Mesodermal cell (in vitro differentiated cells): ENCODE data around the gene ZNF438. TPM values are rescaled to one million over a fixed set of nuclear protein-coding genes. Genes with fewer than 3 reads are reported as not detected.
A peak's percentile ranks its signal among the peaks of the same experiment; 100 is the strongest.

Experiments
- H3K27ac ChIP-seq: 2 replicates; pipeline ENCODE4 v1.7.0; 2013; ENCODE audit warnings: mild to moderate bottlenecking, low read depth, low read length, moderate library complexity; ENCODE audit not compliant: severe bottlenecking
- H3K36me3 ChIP-seq: 2 replicates; pipeline ENCODE4 v1.7.1; 2013; ENCODE audit warnings: mild to moderate bottlenecking, low read length, moderate library complexity; ENCODE audit not compliant: control insufficient read depth, insufficient read depth
- H3K4me1 ChIP-seq: one replicate; pipeline ENCODE4 v1.7.1; 2013; ENCODE audit warnings: mild to moderate bottlenecking, low read length; ENCODE audit not compliant: insufficient read depth, control insufficient read depth, poor library complexity, severe bottlenecking
- H3K4me3 ChIP-seq: 2 replicates; pipeline ENCODE4 v1.7.0; 2013; ENCODE audit warnings: low read length, control low read depth, mild to moderate bottlenecking; ENCODE audit not compliant: insufficient read depth, poor library complexity, severe bottlenecking; ENCODE audit errors: extremely low read depth
- H3K9me3 ChIP-seq: 2 replicates; pipeline ENCODE4 v1.7.1; 2013; ENCODE audit warnings: mild to moderate bottlenecking, low read length, moderate library complexity; ENCODE audit not compliant: control insufficient read depth
- WGBS, 2 experiments: methylation state at CpG; one replicate each; pipeline ENCODE4 v1.1.5; 2013; ENCODE audit warnings: missing lambda C conversion rate in 2 of 2; ENCODE audit not compliant: insufficient coverage in 2 of 2; 5-methylcytosine and 5-hydroxymethylcytosine counted together
- polyA plus RNA-seq, 2 experiments: library from polyadenylated mRNA; stranded (reverse); fragments of 50-300 nt; gene quantifications; one replicate each; pipeline ENCODE4 v1.2.3, GENCODE V29; 2013

The ZNF438 gene, protein sequence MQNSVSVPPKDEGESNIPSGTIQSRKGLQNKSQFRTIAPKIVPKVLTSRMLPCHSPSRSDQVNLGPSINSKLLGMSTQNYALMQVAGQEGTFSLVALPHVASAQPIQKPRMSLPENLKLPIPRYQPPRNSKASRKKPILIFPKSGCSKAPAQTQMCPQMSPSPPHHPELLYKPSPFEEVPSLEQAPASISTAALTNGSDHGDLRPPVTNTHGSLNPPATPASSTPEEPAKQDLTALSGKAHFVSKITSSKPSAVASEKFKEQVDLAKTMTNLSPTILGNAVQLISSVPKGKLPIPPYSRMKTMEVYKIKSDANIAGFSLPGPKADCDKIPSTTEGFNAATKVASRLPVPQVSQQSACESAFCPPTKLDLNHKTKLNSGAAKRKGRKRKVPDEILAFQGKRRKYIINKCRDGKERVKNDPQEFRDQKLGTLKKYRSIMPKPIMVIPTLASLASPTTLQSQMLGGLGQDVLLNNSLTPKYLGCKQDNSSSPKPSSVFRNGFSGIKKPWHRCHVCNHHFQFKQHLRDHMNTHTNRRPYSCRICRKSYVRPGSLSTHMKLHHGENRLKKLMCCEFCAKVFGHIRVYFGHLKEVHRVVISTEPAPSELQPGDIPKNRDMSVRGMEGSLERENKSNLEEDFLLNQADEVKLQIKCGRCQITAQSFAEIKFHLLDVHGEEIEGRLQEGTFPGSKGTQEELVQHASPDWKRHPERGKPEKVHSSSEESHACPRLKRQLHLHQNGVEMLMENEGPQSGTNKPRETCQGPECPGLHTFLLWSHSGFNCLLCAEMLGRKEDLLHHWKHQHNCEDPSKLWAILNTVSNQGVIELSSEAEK
- polyA plus RNA-seq (2013, experiment 1 of 2): 3.7 TPM
- 2.7 TPM for polyA plus RNA-seq (2013, experiment 2 of 2)

DNA sequence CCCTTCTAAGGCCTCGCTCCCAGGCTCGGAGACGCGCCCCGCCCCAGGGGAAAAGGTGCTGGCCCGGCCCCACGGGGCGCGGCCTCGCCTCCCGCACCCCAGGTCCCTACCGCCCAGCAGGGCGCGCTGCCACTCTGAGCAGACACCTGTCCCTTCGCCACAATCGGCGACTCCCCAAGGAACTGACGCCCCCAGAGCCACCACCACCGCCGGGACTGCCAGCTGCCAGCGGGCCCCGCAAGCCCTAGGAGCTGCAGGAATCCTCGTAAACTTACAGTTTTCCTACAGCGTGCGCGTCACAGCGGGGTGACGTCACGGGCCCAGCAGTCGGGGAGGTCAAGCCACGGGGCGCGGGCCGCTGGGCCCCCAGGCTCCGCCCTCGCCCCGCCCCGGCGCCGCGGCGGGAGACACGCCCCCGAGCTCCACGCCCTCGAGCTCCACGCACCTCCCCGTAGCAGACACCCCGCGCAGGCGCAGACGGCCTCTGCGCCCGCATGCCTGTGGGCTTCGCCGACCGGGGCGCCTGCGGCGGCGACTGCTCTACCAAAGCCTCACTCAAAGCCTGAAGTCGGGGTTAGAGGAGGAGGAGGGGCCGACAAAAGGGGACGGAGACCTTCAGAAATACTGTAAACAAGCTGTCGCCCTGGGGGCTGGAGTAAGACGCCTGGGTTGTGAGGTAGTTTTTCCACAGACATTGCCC is at the start of gene ZNF438:
TSS of gene ZNF438 (minus strand) at position 308 of the 700 bp plus-strand sequence. CDS start 154,831 bp downstream, outside the sequence.
- Histone ChIP-seq H3K4me1 (peaks cover 9% of the 10 kb centered on the region), H3K4me3 (peak within 1 kb of the TSS; percentile 59), H3K9me3 (no peaks in the 10 kb centered on the region), H3K27ac (peak within 1 kb of the TSS; percentile 99), H3K36me3 (no peaks in the 10 kb centered on the region)
- 0% methylated on average over 48 to 49 of the region's 66 CpGs for WGBS, 2 experiments

DNA sequence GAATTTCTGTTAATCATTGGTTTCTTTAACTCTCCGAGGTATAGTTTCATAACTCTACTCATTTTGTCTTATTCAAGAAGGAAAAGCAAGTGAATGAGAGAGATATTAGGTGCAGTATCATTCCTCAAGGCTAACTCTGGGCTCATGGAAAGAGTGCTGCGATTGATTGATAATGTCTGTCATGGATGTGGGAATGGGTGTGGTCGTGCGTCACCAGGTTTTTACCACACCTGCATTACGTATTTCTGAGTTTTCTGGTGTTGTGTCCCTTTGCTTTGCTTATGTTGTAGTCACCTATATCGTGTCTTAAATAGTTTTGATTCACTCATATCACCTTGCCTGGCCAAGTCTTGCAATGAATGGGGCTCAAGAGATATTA is 44.9 kb upstream of the ZNF438 start:
- WGBS, 2 experiments: 92 to 100% methylated on average over 1 to 2 of the region's 6 CpGs
- peaks cover 7% of the 10 kb centered on the region for H3K4me1 ChIP-seq
- no peak overlapping the region for H3K4me3 ChIP-seq

DNA sequence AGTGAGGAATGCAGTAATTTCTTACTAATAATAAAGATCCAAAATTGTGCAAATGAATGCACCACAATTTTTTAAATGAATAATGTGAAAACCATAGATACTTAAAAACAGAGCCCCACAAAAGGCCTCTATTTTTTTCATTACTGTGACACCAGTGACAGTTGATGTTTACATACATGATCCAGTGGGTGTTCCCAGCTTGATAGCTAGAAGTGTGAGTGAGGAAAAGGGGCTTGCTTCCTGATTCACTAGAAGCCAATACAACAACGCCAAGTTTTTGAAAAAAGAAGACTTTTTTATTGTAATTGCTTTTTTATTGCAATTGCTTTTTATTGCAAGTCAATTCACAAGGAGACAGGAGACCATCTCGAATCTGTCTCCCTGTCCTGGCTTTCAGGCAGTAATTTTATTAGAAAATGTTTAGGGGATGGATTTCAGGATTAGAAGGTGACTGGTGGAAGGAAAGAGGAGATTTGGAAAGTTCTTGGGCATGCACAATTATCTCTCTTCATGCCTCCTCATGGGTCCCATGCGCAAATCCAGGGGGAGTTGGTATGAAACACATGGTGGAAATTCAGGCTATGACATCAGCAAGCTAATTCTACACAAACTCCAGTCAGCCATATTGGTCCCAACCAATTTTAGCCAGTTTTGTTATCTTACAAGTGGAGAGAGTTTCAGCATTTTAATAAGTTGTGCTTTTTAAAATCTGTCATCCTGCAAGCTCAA is 44.4 kb upstream of the ZNF438 start:
- 50 to 92% methylated on average over 1 to 2 of the region's 3 CpGs for WGBS, 2 experiments
- no peaks in the 10 kb centered on the region for H3K9me3 ChIP-seq
- no peaks in the 10 kb centered on the region for H3K36me3 ChIP-seq
- H3K27ac ChIP-seq: no peak overlapping the region
- peaks cover 11% of the 10 kb centered on the region for H3K4me1 ChIP-seq
- H3K4me3 ChIP-seq: no peak overlapping the region

More for the DNA sequence above, 44.9 kb upstream of the ZNF438 start:
- H3K27ac ChIP-seq: no peak overlapping the region
- no peaks in the 10 kb centered on the region for H3K9me3 ChIP-seq
- H3K36me3 ChIP-seq: no peaks in the 10 kb centered on the region

DNA sequence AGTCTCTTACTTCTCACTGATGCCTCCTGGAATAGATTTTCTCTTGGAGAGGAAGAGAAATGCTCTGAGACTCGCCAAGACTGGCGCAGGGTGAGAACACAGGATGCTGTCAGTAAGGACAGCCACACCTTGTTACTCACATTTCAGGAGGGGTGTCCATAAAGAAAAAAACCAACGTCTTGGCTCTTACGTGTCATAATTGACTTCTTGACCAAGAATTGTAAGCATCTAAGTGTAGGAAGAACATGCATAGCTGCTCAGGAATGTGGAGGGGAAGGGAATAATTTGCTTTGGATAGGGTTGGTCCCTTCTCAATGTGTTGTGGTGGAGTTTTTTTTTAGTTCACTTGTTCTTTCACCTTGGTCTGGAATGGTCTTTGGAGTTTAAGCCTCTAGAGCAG is 43.8 kb upstream of the ZNF438 start:
- Histone ChIP-seq H3K4me3 (no peak overlapping the region), H3K36me3 (no peaks in the 10 kb centered on the region), H3K27ac (no peak overlapping the region), H3K9me3 (no peaks in the 10 kb centered on the region), H3K4me1 (peaks cover 11% of the 10 kb centered on the region)
- 93 to 100% methylated on average over 3 to 4 of the region's 4 CpGs for WGBS, 2 experiments

DNA sequence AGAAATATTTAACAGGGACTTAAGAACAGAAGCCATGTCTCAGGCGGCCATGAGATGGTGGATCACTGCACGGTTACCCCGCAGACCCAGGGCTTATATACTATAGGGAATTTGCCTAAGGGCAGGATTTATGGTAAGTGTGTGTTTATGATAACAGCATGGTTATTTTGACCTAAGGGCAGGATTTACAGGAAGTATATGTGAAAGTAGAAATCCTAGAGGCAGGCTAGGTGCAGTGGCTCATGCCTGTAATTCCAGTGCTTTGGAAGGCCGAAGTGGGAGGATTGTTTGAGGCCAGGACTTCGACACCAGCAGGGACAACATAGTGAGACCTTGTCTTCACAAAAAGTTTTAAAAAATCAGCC is 43.0 kb upstream of the ZNF438 start:
- H3K36me3 ChIP-seq: no peaks in the 10 kb centered on the region
- no peak overlapping the region for H3K4me3 ChIP-seq
- H3K4me1 ChIP-seq: peaks cover 17% of the 10 kb centered on the region
- H3K9me3 ChIP-seq: no peaks in the 10 kb centered on the region
- 85 to 87% methylated on average over 5 of the region's 5 CpGs for WGBS, 2 experiments
- H3K27ac ChIP-seq: no peak overlapping the region

DNA sequence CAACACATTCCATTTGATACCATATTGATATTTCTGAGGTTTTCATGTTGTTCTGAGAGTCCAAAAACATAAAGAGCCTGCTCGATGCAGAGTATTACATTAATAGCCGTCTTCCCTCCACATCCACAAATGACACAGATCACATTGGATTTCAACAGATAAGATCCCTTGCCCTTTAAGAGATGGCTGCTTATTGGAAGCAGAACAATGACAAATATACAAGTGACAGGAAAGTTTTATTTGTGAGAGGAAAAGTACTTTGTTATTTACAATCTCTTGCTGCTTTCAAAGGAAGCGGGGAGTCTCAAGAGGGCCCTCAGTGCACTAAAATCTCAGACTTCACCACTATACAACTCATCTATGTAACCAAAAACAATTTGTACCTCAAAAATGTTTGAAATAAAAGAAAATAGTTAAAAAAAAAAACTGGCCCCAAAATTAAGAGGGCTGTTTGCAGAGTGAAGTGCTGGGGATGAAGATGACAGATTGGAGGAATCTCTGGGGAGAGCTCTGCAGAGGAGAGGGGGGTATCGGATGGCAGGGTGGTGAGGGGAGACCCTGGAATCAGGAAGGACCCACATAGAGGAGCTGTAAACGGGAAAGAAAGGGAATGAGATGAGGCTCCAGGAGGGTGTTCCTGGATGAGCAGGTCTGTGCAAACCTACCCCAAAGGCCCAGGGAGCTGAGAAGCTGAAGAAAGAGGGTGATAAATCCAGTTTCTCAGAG is 42.5 kb upstream of the ZNF438 start:
- Histone ChIP-seq H3K36me3 (no peaks in the 10 kb centered on the region), H3K9me3 (no peaks in the 10 kb centered on the region), H3K4me1 (peaks cover 19% of the 10 kb centered on the region), H3K4me3 (no peak overlapping the region), H3K27ac (no peak overlapping the region)
- WGBS, 2 experiments: 60 to 74% methylated on average over 1 to 2 of the region's 5 CpGs

DNA sequence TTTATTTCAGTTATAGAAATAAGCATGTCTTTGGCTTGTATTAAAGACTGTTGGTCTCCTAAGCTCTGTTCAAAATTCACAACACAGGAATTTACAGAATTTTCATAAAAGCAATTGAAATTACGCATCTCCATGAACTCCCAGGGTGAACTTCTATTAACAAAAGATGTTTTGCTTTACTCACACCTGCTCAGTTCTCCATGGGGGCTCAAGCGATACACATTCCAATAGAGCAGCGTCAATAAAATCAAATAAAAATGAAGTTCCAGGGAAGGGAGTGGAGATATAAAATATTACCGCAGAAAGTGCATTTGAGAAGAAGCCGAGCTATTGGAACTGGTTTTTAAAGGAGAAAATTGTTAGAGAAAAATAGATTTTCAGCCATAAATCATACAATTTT is 41.5 kb upstream of the ZNF438 start:
- Histone ChIP-seq H3K9me3 (no peaks in the 10 kb centered on the region), H3K4me1 (peaks cover 19% of the 10 kb centered on the region), H3K36me3 (no peaks in the 10 kb centered on the region), H3K27ac (no peak overlapping the region), H3K4me3 (no peak overlapping the region)
- 60 to 83% methylated on average over 1 to 2 of the region's 5 CpGs for WGBS, 2 experiments

DNA sequence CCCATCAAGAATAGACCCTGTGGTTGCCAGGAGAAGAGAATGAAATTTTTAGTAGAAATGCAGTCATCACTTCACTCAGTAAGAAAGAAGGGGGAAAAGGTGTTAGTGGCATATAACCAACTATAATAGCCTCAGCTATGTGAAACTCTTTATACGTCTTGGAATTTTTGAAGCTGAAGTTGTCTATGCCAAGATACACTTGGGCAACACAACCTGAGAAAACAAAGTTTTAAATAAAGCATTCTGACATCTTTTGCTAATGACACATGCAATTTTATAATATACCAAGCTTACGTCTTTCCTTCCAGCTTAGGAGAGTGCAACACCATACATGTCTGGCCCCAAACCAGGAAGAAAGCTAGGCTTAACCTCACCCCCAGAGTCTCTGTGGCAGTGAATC is 40.8 kb upstream of the ZNF438 start:
- Histone ChIP-seq H3K27ac (no peak overlapping the region), H3K9me3 (no peaks in the 10 kb centered on the region), H3K36me3 (no peaks in the 10 kb centered on the region), H3K4me1 (peaks cover 19% of the 10 kb centered on the region), H3K4me3 (no peak overlapping the region)
- WGBS, 2 experiments: 100% methylated on average over 1 of the region's 2 CpGs

DNA sequence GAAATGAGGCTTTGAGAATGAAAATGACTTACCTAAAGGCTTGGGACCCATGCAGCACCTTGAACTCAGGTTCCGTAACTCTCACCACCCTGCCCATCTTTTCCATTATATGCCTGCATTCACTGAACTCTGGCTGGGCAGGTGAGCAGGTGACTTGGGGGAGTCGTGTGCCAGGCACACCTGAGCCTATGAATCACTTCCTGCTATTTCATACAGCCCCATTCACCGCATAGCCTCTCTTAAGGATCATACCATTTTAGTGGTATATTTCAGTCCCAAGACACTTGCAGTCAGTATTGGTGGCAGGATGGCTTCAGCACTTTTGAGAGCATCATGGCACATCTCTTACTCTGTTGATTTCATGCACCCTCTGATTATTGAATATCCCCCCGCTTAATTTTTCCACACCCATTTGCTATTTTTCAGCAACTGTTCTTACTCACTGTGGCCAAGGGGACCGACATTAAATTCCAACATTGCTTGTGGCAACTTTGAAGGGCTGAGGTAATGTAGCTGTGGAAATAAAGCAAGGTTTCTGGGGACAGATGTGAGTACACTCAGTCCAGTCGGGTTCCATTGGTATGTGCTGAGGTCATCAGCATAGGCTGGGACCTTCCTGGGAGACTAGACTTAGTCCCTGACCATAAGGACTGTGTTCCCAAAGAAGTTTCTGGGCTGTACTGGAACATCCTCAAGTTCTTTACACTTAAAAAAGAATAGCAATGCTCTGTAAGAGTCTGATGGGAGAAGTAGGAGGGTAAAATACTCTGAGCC is 39.8 kb upstream of the ZNF438 start:
- Histone ChIP-seq H3K4me3 (no peak overlapping the region), H3K9me3 (no peaks in the 10 kb centered on the region), H3K4me1 (peaks cover 19% of the 10 kb centered on the region), H3K27ac (no peak overlapping the region), H3K36me3 (no peaks in the 10 kb centered on the region)
- WGBS, 2 experiments: 82 to 100% methylated on average over 2 to 3 of the region's 6 CpGs
